GM21825 (cell line): ENCODE results near the gene CSNK2B.

Source experiments
- ATAC-seq: cut with Tn5 transposase; IDR thresholded peaks from one replicate; pipeline ENCODE4 v1.9.1; 2021; ENCODE audit warnings: mild to moderate bottlenecking, moderate library complexity; ENCODE audit not compliant: unreplicated experiment

CSNK2B gene

DNA sequence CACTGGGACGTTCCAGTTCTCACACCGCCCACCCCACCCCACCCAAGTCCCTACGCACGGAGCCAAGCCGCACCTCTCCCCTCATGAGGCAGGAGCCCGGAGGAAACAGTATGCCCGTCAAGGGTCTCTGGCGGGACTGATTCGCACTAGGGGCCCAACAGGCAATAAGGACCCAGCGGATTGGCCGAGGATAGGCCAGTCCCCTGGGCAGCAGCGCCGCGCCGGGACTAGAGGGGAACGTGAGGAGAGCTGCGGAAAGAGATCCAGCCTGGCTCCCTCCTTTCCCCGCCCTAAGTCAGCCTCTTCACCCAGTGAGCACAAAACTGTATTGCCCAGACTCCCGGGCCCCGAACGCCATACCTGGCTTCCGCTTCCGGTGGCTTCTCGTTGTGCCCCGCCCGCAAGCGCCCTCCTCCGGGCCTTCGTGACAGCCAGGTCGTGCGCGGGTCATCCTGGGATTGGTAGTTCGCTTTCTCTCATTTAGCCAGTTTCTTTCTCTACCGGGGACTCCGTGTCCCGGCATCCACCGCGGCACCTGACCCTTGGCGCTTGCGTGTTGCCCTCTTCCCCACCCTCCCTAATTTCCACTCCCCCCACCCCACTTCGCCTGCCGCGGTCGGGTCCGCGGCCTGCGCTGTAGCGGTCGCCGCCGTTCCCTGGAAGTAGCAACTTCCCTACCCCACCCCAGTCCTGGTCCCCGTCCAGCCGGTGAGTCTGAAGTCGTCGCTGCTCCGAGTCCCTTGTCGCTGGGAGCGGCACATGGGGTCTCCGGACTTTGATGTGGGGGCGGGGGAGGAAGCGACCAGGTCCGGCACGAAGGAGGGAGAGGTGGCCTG lies at the start of gene CSNK2B:
TSS of gene CSNK2B (plus strand) at position 580 of the 836 bp plus-strand sequence. CDS start 752 bp downstream, outside the sequence.
- peak; percentile 68 for ATAC-seq

DNA sequence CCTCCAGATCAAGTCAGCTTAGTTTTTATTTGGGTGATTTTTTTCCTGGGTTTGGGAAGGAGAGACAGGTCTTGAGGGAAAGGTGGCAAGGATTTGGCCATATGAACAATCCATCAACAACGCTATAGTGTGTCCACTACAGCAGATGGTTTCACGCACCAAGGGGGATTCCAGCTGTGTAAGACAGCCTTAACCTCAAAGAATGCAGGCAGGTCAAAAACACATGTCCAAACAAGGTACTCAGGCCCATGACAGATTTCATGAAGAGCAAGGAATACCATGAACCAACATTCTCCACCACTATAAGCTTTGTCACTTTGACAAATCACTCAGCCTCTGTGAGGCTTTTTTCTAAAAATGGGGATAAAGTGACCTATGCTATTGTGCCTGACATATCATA lies 48.9 kb upstream of the CSNK2B start:
- ATAC-seq, result no peak

DNA sequence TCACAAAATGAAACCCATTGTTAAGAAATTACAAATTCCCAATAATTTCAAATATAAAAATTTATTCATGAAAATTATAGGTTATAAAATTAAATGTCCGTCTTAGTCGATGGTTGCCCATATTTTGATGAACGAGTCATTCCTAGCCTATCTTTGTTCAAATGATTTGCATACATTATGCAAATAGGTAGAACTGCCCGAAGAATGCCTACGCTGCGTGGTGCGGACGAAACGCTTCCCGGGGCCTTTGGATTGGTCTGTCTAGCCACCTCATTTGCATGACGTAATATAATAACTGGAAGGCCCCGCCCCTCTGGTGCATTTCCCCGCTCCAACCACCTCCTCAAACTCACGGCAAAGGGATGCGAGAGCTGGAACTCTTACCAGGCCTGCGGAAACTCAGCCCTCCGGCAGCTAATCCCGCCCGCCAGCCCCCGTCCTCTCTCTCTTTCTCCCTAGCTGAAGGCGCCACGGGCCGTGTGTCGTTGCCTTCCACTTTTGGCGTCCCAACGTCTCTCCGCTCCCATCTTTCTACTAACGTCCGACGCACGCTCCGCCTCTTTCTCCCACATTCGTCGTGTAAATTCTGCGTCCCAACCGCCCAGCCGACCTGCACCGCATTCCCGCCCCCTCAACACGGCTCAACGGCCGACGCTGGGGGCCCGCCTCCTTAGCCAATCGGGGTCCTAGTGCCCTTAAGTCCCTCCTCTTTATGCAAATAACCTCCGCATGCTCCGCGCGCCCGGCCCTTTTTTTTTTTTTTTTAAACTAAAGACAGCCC lies 45.9 kb upstream of the CSNK2B start:
- peak; percentile 75 for ATAC-seq

DNA sequence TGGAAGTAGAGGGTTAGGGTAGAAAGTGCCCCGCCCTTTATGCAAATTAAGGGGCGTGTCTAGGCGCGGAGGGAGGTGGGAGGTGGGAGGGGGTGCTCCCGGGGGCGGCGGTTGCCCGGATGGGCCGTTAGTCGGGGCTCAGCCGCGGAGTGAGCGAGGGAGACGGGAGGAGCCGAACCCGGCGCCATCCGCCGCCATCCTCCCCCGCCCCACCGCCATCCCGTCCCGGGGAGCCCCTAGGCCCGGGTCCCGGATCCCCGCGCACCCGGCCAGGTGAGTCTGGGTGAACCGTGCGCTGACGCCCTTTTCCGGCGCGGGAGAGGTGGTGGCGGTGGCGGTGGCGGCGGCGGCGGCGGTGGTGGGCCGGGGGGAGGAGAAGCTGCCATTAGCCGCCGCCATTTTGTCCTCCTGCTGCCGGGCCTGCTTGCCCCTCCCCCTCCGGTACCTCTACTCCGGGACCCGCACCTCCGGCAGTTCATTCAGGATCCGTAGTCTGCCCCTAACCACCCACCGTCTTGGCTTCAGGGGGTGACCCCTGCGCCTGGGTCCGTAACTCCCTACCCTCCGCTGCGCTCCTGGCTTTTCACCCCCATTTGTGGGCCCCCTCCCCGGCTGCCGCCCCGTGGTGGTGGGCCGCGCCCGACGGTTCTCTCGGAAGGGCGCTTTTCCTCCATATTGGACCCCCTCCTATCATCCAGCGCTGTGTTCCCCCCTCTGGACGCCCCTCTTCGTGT lies 45.1 kb upstream of the CSNK2B start, which contains the start of gene PRRC2A:
TSS of gene PRRC2A (plus strand) at position 130 of the 734 bp plus-strand sequence. CDS start 2,075 bp downstream, outside the sequence.
- peak; percentile 49 for ATAC-seq

DNA sequence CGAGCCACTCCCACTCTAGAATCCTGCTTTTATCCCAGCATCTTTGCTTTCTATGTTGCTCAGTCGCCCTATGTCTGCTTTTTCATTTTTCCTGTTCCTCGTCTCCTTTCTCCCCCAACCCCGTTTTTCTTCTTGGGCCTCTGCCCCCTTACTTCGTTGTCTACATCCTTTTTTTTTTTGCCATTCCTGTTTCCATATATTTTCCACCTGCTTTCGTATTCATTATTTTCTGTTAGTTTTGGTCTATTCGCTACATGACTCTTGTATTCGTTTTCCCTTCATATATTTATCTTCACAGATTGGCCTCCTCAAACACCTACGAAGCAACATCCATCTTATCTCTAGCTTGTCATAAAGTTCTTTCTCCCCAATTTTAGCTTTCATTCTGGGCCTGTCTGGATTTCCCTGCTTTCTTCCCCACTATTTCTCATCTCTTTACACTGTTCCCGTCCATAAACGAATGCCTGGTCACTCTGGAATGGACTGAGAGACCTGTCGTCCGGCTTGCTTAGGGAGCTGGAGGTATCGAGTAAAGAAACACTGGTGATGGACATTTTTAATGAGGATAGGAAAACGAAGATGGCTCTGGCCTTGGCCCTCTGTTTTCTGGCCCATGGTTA lies 44.5 kb upstream of the CSNK2B start:
- ATAC-seq, result no peak

DNA sequence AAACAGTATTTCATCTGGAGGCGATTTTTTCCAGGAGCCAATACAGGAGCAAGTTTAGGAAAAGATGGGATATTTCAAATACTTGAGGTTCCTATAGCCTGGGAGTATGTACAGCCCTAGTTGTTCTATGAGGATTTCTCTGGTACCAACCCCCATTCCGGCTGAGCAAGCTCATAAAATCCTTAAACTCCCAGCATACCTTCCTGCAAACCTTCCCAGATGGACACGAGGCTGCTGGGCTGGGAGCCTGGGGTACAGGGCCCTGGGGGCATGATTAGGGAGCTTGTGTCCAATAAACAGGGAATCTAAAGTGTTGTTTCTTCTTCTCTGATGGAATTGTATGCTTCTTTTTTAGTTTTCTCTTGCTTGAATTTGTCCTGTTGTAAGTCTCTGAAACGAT lies 43.9 kb upstream of the CSNK2B start:
- no peak for ATAC-seq

DNA sequence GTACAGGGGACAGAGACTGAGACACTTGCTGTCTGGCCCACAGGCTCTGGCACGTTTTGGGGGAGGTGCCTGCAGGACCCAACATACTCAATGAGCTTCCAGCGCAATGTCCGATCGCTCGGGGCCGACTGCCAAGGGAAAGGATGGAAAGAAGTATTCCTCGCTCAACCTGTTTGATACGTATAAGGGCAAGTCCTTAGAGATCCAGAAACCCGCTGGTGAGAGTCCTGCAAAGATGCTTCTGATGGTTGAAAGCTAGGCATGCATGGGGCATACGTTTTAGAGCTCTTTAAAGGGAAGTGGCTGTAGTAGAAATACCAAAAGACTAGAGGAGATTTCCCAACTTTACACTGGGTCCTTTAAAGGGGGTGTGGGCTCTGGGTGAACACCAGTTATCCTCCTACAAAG lies 43.2 kb upstream of the CSNK2B start:
- no peak for ATAC-seq

DNA sequence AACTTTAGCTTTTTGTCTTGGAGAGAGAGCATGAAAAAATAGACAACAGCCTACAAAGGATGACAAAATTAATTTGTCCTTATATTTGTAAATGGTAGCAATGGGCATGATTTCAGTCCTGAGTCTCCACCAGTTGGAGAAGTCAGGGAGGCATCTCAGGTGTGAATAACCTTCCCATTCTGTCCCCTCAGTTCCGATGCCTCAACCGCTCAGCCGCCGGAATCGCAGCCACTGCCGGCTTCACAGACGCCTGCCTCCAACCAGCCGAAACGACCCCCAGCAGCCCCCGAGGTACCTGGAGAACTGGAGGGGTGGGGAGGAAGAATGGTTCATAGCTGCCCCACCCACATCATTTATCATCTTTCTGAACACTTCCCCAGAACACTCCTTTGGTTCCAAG lies 41.8 kb upstream of the CSNK2B start:
- no peak for ATAC-seq

DNA sequence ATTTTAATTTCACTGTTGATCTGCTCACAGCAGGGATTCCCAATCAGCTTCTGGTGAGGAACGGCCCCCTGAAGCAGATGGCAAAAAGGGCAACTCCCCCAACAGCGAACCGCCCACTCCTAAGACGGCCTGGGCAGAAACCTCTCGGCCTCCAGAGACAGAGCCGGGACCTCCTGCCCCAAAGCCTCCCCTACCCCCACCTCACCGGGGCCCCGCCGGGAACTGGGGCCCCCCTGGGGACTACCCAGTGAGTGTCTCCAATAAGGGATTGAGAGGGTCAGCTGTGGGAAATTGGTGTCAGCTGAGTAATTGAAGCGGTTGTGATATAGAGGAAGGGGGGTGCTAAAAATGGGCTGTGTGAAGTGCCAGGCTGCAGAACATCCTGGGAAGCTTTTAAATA lies 38.9 kb upstream of the CSNK2B start:
- ATAC-seq, result no peak

DNA sequence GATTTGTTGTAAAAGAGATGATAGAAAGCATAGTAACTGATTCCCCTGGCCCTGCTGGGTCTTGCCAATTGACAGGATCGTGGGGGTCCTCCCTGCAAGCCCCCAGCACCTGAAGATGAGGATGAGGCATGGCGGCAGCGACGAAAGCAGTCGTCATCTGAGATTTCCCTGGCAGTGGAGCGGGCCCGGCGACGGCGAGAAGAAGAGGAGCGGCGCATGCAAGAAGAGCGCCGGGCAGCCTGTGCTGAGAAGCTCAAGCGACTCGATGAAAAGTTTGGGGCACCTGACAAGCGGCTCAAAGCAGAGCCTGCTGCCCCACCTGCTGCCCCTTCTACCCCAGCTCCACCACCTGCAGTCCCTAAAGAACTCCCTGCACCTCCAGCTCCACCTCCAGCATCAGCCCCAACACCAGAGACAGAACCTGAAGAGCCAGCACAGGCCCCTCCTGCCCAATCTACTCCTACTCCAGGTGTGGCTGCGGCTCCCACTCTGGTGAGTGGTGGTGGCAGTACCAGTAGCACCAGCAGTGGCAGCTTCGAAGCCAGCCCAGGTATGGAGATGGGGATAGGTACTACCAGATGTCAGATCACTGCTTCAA lies 38.1 kb upstream of the CSNK2B start:
- no peak for ATAC-seq

DNA sequence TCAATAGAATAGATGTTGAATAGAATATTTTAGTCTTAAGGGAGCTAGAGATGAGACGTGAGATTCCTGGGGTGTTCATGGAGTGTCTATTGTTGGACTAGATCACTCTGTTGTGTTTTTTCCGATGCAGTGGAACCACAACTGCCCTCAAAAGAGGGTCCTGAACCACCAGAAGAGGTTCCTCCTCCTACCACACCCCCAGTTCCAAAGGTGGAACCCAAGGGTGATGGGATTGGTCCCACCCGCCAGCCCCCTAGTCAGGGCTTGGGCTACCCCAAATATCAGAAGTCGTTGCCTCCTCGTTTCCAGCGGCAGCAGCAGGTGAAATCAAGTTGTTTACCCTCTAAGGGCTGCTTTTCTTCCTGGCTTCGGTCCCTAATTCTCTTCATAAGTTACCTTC lies 36.9 kb upstream of the CSNK2B start:
- no peak for ATAC-seq

DNA sequence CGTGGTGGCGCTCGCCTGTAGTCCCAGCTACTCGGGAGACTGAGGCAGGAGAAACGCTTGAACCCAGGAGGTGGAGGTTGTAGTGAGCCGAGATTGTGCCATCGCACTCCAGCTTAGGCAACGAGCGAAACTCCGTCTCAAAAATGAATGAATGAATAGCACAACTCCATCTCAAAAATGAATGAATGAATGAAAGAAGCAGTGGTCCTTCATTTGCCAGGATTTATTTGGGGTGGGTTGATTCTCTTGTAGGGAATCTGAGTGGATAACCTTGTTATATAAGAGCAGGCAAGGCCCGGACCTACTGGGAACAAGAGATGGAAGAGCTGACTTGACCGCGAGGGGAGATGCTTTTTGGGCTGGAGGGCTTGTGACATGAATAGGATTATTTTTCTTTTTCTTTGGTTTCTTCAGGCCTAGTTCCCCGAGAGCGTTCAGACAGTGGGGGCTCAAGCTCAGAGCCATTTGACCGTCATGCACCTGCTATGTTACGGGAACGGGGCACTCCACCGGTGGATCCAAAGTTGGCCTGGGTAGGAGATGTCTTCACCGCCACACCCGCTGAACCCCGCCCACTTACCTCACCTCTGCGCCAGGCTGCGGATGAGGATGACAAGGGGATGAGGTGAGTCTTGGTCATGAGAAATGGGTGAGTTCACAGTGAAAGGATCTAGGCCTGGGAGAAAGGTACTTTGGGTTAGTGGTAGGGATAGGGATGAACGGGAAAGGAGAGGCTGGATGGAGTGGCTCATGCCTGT lies 35.5 kb upstream of the CSNK2B start:
- no peak for ATAC-seq

DNA sequence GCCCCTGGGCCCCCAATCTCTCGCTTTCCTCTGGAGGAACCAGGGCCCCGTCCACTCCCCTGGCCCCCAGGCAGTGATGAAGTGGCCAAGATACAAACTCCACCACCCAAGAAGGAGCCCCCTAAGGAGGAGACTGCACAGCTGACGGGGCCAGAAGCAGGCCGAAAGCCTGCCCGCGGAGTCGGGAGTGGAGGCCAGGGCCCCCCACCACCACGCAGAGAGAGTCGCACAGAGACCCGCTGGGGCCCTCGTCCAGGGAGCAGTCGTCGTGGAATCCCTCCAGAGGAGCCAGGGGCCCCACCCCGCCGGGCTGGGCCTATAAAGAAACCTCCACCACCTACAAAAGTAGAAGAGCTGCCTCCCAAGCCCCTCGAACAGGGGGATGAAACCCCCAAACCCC lies 34.7 kb upstream of the CSNK2B start:
- no peak for ATAC-seq

DNA sequence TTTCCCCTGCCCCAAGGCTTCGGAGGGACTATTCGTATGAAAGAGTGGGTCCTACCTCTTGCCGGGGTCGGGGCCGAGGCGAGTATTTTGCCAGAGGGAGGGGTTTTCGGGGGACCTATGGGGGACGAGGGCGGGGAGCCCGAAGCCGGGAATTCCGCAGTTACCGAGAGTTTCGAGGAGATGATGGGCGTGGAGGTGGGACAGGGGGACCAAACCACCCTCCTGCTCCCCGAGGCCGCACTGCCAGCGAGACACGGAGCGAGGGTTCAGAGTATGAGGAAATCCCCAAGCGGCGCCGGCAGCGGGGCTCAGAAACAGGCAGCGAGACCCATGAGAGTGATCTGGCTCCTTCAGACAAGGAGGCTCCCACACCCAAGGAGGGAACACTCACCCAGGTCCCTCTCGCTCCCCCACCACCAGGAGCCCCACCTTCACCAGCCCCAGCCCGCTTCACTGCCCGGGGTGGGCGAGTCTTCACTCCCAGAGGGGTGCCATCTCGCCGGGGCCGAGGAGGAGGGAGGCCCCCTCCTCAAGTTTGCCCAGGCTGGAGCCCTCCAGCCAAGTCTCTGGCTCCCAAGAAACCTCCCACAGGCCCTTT lies 34.1 kb upstream of the CSNK2B start:
- no peak for ATAC-seq

DNA sequence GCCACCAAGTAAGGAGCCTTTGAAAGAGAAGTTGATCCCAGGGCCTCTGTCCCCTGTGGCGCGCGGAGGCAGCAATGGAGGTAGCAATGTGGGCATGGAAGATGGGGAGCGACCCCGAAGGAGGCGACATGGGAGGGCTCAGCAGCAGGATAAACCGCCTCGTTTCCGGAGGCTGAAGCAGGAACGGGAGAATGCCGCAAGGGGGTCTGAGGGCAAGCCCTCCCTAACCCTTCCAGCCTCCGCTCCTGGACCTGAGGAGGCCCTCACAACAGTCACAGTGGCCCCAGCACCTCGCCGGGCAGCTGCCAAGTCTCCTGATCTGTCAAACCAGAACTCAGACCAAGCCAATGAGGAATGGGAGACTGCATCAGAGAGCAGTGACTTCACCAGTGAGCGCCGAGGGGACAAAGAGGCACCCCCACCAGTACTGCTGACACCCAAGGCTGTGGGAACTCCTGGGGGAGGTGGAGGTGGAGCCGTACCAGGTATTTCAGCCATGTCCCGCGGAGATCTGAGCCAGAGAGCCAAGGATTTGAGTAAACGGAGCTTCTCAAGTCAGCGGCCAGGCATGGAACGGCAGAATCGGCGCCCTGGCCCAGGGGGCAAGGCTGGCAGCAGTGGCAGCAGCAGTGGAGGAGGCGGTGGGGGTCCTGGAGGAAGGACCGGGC lies 33.5 kb upstream of the CSNK2B start:
- no peak for ATAC-seq

DNA sequence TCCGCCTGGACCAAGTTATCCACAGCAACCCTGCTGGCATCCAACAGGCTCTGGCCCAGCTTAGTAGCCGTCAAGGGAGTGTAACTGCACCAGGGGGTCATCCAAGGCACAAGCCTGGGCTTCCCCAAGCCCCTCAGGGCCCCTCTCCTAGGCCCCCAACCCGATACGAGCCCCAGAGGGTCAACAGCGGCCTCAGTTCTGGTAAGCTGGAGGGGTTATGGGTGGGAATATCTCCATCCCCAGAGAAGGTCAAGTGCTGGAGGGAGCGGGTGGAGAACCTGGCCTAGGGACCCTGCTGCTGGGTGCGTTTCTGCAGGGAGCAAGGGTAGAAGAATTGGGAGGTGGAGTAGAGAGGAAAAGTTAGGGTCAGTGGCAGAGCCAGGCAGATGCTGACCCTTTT lies 32.4 kb upstream of the CSNK2B start:
- no peak for ATAC-seq

DNA sequence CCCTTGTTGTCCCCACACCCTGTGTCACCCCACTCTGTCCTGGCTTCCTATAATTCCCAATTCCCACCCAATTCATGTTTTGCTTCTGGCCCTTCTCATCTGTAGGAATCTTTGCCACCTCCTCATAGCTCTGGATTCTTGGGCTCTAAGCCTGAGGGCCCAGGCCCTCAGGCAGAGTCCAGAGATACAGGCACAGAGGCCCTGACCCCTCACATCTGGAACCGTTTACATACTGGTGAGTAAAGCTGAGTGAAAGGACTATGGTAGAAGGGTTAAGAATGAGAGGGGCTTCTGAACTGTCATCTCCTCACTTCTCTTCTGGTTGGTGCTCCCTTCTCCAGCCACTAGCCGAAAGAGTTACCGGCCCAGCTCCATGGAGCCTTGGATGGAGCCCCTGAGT lies 31.7 kb upstream of the CSNK2B start:
- ATAC-seq, result no peak

DNA sequence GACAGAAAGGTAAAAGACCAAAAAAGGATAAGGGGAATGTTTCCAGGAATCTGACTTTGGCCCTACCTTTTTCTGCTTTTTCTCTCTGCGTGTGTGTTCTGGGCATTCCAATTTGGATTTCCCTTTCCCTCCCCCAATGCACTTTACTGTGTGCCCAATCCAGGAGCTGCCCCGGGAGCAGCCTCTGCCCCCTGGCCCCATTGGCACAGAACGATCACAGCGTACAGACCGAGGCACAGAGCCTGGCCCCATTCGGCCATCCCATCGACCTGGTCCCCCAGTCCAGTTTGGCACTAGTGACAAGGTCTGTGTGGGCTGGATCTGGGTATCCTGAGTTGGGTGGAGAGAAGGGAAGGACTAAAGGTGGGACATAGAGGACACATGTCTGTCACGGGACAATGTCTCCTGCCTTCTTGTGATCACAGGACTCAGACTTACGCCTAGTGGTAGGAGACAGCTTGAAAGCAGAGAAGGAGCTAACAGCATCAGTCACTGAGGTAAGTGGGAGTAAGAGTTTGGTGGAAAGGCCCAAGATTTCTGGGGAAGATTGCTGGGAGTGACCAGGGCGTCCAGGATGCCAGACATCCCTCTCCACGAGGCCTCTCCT lies 30.8 kb upstream of the CSNK2B start:
- ATAC-seq, result no peak
